ENCODE results near the gene HS6ST3.
"Not testable (repeated sequence)": the region's sequence is repeated elsewhere in the genome, so short reads cannot be mapped to it uniquely, and the experiment has no call there.

Gene HS6ST3

DNA sequence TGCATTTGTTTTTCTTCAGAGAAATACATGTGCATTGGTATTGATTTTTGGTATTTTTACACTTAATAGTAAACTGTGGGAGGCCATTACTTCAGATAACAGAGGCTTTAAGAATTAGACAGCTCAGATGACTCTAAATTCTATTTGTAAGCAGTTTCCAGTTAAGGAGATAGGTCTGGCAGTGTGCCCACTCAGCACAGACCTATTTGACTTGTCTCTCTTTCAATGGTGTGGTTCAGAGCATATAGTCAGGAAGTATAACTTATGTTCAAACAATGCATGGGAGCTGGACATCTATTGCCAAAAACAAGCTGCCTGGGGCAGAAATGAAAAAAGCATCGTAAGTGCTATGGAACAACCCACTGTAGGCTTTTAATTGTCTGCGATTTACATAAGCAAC, 370.7 kb downstream of the HS6ST3 start:
- DNase-seq, result no peak

DNA sequence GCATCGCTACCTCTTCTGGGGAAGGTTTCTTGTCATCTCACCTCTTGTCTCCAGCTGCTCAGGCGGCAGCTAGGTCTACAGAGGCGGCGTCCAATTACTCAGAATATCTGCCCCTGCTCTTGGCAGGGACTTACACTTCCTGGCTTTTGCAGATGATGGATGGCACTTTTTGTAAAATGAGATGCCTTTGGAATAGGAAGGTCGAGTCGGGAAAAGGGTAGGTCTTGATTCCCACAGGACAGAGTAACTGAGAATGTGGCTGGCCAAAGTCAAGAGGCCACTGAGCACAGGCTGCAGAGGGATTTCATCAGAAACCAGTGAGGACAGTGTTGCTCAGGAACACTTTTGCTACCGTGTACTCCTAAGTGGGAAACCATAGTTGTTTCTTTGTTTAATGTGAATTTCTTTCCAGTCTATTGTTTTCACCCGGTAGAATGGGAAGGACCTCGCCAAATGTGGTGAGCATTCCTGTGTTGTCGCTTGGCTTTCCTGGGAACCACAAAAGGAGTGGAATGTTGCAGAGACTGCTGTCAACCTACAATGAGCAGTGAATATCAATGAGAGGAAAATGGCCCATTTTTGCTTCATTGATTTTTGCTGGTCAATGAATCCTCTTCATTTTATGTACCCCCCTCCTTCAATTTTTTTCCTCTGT, 383.7 kb downstream of the HS6ST3 start:
- no peak for DNase-seq

DNA sequence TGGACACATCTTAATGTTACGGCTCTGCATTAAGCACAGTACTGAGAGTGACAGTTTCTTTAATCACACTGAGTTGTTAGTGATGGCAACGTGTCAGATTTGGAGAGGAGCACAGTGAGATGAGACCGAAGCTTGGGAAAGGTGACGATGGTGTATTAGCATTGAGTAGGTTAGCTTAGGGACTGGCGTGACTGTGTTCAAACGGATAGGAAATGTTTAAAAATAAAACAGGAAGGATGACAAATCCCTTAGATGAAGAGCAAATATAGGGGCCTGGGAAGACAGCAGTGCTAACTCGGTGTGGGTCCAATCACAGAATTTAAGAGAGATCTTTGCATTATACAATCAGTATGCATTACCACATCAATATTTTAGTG, 384.3 kb downstream of the HS6ST3 start:
- no peak for DNase-seq

DNA sequence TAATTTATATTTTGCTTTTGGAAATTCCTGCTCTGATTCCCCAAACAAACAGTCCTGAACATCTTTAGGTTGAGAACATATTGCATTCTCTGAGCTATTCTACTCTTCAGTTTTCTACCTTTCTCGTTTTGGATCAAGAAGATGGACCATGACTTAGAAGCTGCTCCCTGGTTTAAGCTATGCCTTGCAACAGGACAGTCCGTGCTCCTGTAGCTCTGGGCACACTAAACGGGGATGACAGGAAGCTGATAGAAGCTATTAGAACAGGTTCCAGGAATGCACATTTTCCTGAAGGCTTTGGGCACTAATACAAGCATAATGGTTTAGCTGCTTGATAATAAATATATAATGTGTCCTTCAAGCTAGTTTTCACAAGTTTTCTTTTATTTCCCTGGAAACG, 385.2 kb downstream of the HS6ST3 start:
- no peak for DNase-seq

DNA sequence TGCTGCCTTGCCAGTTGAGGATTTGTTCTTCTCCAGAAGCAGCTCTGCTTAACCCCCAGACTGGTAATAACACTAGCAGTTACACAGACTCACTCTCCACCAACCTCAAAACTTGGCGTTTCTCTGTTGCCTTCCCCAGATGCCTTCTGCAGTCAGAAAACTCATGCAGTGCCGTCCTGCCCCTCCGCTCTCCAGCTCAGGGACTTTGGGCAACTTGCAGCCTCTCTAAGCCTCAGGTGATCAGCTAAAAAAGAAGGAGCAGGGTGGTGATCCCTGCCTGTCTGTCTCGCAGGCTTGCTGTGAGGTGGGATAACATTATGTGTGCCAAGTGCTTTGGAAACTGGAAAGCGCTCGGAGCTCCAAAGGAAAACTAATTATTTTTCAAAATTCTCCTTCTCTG, 391.6 kb downstream of the HS6ST3 start:
- DNase-seq, result no peak

DNA sequence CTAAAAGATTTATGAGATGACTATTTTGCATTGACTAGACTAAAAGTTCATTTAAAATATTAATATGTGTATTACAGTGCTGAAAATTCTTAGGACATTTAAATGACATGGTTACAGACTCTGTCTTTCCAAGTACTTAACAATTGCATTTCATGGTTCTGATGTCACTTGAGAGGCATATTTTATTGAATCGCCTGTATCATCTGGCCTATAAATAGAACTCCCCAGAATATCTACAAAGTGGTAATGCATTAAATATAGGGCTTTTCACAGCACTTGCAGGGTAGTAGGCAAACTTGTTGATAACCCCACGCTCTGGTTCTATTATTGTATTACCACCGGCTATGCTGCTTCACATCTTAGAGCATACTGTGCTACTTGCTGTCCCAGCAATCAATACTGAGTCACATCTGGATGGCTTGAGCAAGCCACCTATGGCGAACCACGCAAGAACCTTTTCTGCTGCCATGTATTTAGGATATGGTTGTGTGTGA, 400.6 kb downstream of the HS6ST3 start:
- DNase-seq, result no peak

DNA sequence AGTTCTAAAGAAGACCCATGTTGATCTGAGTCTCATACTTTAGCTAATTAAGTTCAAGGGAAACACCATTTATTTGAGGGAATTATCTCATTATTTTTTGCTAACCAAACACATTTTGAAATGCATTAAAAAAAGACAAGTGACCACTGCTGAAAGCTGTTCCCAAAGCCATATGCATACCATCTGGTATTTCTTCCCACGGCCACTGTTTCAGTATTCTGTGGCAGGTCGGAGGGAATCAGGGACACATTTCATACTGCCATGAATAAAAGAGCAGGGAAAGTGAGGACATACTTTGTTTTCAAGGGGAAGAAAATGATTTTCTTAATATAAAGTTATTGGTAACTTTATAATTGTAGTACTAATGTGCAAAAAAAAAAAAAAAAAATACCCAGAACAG, 401.2 kb downstream of the HS6ST3 start:
- DNase-seq, result no peak

DNA sequence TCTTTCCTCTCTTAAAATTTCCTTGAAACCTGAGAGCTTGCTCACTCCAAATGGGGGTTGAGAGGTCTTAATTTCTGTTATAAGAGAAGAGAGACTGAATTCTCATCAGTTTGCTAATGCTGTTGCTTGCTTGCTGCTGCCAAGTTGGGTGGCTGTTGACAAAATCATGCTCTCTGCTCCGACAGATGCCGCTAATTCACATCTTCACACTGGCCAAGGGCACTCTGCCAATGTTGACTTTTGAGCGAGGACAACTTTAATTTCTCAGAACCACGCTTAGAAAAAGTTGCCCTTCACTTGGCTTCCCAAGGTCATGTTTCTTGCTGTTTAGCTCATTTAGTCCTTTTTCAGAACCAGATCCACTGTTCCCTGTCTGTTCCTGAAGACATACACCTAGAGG, 402.9 kb downstream of the HS6ST3 start:
- DNase-seq, result no peak

DNA sequence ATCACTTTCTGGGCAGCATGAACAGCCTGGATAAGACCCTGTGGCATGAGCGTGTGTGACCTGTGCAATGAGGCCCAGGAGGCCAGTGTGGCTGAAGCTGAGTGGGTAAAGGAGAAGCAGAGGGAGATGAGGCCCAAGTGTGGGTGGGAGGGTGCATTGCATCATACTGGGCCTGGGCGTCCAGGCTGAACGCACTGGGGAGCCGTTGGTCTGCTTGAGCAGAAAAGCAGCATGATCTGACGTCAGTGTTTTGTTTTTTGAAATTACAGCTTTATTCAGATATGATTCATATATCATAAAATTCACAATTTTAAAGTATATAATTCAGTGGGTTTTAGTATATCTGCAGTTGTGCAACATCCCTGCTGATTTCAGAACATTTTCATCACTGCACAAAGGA, 409.7 kb downstream of the HS6ST3 start:
- no peak for DNase-seq

DNA sequence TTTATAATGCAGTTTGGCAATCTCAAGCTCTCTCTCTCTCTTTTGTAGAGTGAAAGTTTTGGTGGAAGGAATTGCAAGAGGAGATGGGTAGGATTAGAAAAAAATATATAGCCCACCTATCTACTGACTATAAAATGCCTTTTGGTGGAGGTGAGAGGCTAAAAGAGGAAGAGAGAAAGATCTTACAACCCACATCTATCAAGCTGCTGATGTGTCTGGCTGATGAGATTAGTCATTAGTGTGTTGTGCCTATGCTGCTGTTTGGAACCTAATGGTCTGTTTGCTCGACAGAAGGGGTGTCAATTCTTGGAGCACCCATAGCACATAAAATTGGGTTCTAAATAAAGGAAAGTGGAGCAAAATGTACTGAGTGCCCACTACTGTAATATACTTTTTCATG, 411.0 kb downstream of the HS6ST3 start:
- DNase-seq, result no peak

DNA sequence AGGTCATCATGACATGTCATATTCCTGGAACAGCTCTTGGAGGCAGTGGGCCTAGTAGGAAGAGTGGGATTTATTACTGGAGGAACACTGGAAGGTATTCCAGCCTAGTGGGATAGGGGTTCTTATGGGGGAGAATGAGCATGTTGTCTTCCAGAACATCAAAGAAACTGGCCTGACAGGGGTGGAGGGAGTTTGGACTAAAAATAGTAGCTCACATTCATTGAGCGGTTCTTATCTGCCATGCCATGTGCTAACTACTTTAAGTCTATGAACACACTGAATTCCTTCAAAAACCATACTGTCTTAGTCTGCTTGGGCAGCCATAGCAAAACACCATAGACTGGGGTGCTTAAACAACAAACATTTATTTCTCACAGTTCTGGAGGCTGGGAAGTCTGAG, 413.6 kb downstream of the HS6ST3 start:
- no peak for DNase-seq

DNA sequence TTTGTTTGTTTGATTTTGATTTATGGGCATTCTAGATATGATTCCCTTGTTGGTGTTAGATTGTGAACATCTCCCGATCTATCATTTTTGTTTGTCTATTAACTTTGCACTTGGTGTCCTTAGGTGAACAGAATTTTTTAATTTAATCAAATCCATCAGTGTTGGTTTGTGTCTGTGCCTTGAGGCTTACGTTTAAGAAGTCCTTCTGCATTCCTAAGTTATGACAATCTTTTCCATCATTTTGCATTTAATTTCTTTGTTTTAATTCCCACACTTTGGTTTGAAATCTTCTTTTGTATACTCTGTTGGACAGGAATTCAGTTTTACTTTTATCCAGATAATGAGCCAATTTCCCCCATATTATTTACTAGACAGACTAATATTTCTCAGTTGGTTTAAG, 421.7 kb downstream of the HS6ST3 start:
- DNase-seq, result no peak

DNA sequence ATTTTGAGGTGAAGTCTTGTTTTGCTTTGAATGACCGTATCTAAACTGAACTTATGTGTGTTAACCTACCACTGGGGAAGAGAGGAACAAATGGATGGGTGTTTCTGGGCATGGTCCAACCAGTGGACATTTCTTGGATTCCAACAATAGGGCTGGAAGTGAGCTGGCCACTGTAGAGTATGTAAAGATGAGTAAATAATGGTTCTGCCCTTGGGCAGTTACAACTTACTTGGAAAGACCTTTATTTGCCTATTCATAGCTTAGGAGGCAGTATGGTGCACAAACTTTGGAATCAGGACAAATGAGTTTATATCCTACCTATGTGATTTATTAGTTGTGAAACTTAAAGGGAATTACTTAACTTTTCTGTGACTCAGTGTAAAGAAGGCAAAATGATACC, 429.5 kb downstream of the HS6ST3 start:
- no peak for DNase-seq

DNA sequence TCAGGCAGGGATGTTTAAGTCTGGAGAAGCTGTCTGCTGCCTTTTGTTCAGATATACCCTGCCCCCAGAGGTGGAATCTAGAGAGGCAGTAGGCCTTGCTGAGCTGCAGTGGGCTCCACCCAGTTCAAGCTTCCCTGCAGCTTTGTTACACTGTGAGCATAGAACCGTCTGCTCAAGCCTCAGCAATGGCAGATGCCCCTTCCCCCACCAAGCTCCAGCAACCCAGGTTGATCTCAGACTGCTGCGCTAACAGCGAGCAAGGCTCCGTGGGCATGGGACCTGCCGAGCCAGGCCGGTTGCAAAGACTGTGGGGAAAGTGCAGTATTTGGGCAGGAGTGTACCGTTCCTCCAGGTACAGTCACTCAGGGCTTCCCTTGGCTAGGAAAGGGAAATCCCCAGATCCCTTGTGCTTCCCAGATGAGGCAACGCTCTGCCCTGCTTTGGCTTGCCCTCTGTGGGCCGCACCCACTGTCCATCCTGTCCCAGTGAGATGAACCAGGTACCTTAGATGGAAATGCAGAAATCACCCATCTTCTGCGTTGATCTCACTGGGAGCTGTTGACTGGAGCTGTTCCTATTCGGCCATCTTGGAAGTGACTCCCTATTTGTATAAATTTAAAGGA, 434.6 kb downstream of the HS6ST3 start:
- not testable (repeated sequence) for DNase-seq

DNA sequence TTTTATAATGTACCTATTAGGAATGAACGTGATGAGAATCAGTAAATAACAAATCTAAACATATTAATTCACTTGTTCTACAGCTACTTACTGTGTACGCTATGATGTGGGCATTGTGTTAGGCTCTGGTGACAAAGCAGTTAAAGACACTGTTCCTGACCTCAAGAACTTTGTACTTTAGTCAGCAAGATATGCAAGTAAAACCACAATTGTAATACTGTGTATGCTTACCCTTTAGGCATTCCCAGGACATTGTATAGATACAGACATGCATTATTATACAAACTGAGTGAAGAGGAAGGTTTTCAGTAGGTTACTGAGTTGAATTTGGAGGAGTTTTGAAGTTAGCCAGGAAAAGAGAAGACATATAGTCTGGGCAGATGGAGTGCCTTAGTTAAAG, 435.8 kb downstream of the HS6ST3 start:
- DNase-seq, result no peak

DNA sequence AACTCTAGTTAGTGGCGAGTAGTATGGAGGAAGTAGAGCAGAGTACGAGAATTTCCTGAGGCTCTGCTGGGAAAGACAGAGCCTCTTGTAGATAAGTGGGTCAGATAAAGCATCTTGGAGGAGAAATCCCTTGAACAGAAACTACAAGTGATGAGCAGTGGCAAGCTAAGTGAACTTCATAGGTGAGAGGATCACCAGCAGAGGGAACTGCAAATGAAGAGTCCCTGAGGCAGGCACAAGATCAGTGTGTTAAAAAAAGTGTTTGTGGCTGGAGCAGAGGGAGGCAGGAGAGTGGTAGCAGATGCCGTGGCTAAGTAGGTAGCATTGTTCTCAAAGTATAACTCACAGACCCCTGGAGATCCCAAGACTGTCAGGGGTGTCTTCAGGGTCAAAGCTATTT, 437.6 kb downstream of the HS6ST3 start:
- no peak for DNase-seq

DNA sequence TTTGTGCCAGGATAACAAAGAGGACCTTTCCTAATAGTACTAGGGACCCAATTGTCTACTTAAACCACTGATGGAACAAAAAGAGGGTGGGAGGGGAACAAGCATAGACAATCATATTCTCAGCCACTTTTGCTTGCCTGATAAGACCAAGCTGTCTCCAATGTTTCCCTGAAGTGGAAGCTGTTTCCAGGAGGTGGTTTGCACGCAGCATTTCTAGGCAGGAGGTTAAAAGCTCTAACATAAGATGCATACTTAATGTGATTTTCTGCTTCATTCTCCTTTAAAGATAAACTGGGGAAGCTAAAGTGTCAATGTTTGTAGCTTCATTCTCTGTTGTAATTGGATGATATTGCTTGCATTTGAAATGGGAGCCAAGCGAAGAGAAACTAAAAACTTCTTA, 442.9 kb downstream of the HS6ST3 start:
- no peak for DNase-seq

DNA sequence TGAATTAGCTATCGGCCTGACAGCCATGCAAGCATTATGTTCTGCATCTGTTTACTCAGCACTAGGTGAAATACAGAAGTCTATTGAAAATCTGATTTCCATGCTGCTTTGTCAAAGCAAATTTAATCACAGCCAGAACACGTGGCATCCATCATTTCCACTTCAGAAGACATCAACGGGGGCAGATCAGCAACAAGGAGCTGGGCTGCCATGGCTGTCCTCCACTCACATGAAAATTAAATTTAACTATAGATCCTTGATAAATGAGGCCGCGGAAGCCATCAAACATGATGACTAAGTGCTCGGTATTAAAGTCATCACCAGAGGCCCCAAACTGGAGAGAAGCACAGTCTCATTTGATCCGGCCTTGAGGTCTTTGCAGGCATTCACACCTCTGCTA, 443.5 kb downstream of the HS6ST3 start:
- no peak for DNase-seq

DNA sequence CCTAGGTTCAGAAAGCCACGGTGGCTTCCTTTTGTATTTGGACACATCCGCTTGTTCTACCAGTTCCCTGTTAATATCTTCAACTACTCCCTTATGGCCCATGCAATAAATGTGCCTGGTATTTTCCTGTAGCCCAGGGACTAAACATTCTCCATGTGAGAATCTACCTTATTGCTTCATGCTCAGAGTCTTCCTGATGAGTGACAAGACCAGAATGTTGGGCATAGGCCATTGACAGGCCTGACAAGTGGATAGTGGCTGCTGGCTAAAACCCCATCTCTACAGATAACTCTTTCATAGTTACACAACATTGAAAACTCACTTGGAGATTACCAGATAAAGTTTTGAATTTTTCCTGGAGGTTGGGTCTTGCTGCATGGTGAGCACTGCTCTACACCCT, 449.9 kb downstream of the HS6ST3 start:
- DNase-seq, result no peak

DNA sequence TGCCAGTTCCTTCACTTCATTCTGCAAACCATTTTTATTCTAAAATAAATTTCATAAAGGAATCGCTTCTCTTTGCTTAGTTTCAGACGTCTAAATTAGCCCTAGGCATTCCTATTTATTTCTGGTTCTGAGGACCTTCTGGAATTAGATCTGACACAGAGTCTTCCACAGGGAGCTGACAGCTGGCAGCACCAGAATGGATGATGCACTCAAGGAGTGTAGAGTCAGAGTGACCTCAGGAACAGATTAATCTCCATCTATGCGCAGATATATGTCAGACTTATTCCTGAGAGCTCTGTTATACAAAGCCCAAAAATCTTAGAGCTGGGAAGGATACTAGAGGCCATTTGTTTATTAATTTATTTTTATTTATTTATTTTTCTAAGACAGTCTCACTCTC, 450.8 kb downstream of the HS6ST3 start:
- no peak for DNase-seq

DNA sequence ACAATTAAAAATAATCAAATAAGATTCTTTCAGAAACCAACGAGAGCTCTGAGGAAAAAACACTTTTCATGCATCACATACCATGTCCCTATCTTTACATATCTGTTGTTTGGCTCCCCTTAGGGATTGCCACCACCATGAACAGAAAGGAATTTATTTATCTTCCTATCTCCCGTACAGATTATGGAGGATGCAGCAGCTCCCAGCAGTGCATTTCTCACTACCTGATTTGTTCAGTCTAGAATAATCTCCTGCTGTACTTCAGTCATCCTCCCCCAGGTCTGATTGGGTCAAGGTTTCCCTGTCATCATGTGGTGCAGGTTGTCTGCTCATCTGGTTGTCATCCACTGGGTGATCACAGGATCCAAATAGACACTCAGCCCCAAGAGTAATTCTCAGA, 453.1 kb downstream of the HS6ST3 start:
- DNase-seq, result no peak

DNA sequence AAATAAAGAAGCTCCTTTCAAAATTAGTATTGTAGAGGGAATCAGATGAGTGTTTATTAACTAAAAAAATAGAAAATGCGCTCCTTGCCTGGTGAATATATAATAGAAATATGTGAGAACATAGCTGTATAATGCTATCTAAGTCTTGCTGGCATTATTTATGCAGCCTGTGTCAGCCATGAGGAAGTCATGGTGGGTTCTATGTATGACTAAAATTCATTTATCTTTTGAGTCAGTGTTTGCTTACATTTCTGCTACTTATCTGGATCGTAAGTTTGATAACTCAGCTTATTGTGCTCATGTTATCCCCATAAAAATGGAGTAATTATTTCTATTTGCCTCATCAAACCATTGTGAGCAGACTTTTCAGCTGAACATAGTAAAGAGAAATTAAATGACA, 455.1 kb downstream of the HS6ST3 start:
- DNase-seq, result no peak

DNA sequence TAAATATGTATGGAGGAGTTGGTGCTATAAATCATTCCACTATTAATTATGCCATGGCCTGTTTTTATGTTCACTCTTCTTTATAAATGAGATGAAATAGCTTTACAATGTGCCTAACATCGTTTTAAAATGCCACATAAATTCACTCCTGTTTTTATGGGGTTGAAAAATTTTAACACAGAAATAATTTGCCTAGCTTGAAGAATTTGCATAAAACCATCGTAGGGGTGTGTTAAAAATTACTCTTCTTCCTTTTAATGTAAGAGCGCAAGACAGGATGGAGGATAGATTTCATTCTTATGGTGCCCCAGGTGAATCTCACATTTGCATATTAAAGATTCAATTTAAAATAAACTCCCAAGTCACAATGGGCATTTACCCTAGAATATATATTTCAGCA, 456.6 kb downstream of the HS6ST3 start:
- DNase-seq, result no peak

DNA sequence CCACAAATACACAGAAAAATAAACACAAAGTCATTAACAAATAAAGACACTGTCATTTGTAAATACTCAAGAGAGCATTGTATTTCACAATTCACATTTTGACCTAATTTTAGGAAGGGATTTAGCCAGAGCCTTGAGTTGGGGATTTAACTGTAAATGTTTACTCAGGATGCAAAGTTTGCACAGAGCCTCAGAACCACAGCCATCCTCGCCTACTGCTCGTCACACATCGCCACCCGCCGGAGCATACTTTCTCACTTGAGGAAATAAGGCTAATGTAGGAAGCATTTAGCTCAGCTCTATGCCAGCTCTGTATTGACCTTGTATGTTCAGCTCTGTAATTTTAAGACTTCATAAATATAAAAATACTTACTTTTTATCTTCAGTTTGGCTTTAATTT, 461.6 kb downstream of the HS6ST3 start:
- DNase-seq, result no peak

DNA sequence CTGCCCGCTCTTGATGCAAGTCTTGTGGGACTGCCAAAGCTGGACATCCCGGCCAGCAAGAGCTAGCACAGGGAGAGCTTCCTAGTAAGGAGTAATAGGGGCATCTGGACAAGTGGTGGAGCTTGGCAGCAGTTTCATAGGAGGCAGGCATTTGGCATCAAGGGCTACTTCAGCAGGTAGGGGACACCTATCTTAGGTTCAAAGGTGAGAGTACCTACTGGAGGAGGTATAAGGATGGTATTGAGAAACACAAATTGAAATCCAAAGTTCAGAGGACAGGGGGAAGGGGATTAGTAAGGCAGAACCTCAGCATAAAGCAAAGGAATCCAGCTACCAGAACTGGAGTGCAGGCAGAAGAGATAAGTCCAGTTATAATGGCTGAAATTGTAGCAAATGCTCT, 462.7 kb downstream of the HS6ST3 start:
- DNase-seq, result no peak

Data from bone marrow (tissue), 2 donors.